HT-29 (cell line): ENCODE measurements around the gene ADAP1. TPM values are rescaled to one million over a fixed set of nuclear protein-coding genes. Genes with fewer than 3 reads are reported as not detected.
A peak's percentile ranks its signal among the peaks of the same experiment; 100 is the strongest.

Experiments
- DNase-seq: peaks from one replicate; pipeline ENCODE4 v3.0.0-alpha.2; 2015; ENCODE audit warnings: low spot score
- total RNA-seq: library from RNA; depleted of rRNA; stranded (reverse); fragments of >200 nt; shearing (Covaris generic); gene quantifications from 2 replicates; pipeline ENCODE4 v1.2.3, GENCODE V29; 2014; rRNA removed

ADAP1 gene
- total RNA-seq, 1 experiment from 2014 or later, result 538 TPM

GRCh38 chr7:867406-868188 is 86.9 kb downstream of the ADAP1 start:
- DNase-seq, result peak; percentile 86

GRCh38 chr7:867001-867405 is 87.5 kb downstream of the ADAP1 start:
- peak; percentile 35 for DNase-seq

GRCh38 chr7:865921-866320 is 88.6 kb downstream of the ADAP1 start:
- no peak for DNase-seq

GRCh38 chr7:863106-863505 is 91.4 kb downstream of the ADAP1 start:
- DNase-seq, result no peak

GRCh38 chr7:862157-862556 is 92.3 kb downstream of the ADAP1 start:
- DNase-seq, result no peak

GRCh38 chr7:861222-861621 is 93.3 kb downstream of the ADAP1 start:
- DNase-seq, result peak; percentile 31

GRCh38 chr7:860149-860548 is 94.3 kb downstream of the ADAP1 start:
- DNase-seq, result no peak

- DNase-seq, result no peak
Observed at GRCh38 chr7:859359-860030, 95.0 kb downstream of the ADAP1 start.

- DNase-seq, result no peak
Observed at GRCh38 chr7:857661-858060, 96.8 kb downstream of the ADAP1 start.

- DNase-seq, result no peak
Observed at GRCh38 chr7:856444-857095, 97.9 kb downstream of the ADAP1 start.

GRCh38 chr7:855686-856369 is 98.7 kb downstream of the ADAP1 start:
- no peak for DNase-seq

- no peak for DNase-seq
Observed at GRCh38 chr7:854118-854775, 100.2 kb downstream of the ADAP1 start.

- DNase-seq, result no peak
Observed at GRCh38 chr7:853366-854117, 100.9 kb downstream of the ADAP1 start.

GRCh38 chr7:851204-851603 is 103.3 kb downstream of the ADAP1 start:
- DNase-seq, result no peak

GRCh38 chr7:849781-850180 is 104.7 kb downstream of the ADAP1 start:
- no peak for DNase-seq

GRCh38 chr7:849145-849544 is 105.3 kb downstream of the ADAP1 start:
- no peak for DNase-seq

Other genes with a start within 250 kb of the ADAP1 start
- gene DNAAF5, start 228.0 kb downstream of the ADAP1 start, total RNA-seq, result 122 and 124 TPM in 2 replicates
- 70.8 and 78.0 TPM in 2 replicates for gene PRKAR1B, start 227.4 kb downstream of the ADAP1 start, total RNA-seq
- 145 and 200 TPM in 2 replicates for gene SUN1, start 122.2 kb downstream of the ADAP1 start, total RNA-seq
- gene GET4, start 78.1 kb downstream of the ADAP1 start, total RNA-seq, result 228 and 253 TPM in 2 replicates
- 15.2 and 21.6 TPM in 2 replicates for gene COX19, start 20.9 kb upstream of the ADAP1 start, total RNA-seq
- gene CYP2W1, start 28.5 kb upstream of the ADAP1 start, total RNA-seq, result 1.9 and 3.7 TPM in 2 replicates
- 4.1 and 4.3 TPM in 2 replicates for gene GPR146, start 89.9 kb upstream of the ADAP1 start, total RNA-seq
- 2.0 and 2.5 TPM in 2 replicates for gene GPER1, start 133.4 kb upstream of the ADAP1 start, total RNA-seq
- 18.0 and 19.0 TPM in 2 replicates for gene ZFAND2A, start 205.5 kb upstream of the ADAP1 start, total RNA-seq